Stimulated activated CD4-positive, alpha-beta T cell treated with anti-CD3 and anti-CD28 coated beads, Interleukin-1b, Interleukin-23, amount 100 ng/mL, for 1 hour (primary cell): ENCODE data around the gene NME1.
A peak's percentile ranks its signal among the peaks of the same experiment; 100 is the strongest.
"Not testable (repeated sequence)": the region's sequence is repeated elsewhere in the genome, so short reads cannot be mapped to it uniquely, and the experiment has no call there.

Experiments
- DNase-seq, 2 donors: peaks; one replicate each; pipeline ENCODE4 v3.0.0-alpha.2; 2020; ENCODE audit warnings: low read depth in 2 of 2

Gene NME1

DNA sequence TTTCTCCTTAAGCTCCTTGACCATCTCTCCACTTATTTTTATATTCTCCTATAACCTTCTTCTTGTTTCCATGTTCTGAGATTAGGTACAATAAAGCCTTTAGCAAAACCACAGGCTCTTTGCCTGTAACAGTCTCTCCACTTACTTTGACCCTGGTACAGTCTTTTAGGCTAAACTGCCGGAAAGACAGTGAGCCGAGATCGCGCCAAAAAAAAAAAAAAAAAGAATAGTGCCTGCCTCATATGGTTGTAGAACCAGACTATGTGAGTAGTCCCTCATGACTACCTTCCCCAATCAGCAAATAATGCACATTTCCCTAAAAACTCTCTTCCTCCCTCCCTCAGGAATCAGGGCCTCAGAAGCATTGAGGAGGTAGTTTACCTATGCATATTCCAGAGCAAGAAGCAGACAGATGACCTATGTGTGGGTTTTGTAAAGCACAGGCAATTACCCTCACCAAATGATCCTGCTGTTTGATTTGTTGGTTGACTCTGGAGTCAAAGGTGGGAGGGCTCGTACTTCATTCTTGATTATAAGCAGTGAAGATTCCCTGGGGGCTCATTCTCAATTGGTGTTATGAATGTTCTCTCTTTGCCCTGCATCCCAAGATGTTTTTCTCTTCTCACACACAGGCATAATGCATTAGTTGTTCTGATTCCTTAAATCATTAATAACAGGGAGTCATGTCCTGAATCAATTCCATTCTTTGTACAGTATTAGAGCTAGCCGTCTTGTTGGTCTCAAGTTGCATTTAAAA, 8.9 kb upstream of the NME1 start:
- DNase-seq = no peak

- DNase-seq = no peak
Observed at GRCh38 chr17:51147650-51148049, 5.7 kb upstream of the NME1 start.

GRCh38 chr17:51149163-51149562, 4.2 kb upstream of the NME1 start:
- DNase-seq = no peak

DNA sequence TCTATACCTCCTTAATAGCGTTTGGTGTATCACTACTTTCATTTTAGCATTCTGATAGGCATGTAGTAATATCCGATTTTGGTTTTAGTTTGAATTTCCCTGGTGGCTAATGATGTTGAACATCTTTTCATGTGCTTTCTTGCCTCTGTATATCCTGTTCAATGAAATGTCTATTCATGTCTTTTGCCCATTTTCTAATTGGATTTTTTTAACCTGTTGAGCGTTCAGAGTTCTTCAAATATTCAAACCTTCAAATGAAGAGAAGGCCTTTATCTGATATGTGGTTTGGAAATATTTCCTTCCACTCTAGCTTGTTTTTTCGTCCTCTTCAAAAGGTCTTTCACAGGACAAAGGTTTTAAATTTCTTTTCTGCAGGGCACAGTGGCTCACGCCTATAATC, 2.4 kb upstream of the NME1 start:
- DNase-seq = no peak

GRCh38 chr17:51152766-51153209, 571 bp upstream of the NME1 start:
- DNase-seq = no peak

GRCh38 chr17:51154176-51154575, 817 bp downstream of the NME1 start:
- DNase-seq = no peak

GRCh38 chr17:51155416-51155815, 2.1 kb downstream of the NME1 start:
- DNase-seq = no peak

- no peak for DNase-seq
Observed at GRCh38 chr17:51159604-51160003, 6.2 kb downstream of the NME1 start.

DNA sequence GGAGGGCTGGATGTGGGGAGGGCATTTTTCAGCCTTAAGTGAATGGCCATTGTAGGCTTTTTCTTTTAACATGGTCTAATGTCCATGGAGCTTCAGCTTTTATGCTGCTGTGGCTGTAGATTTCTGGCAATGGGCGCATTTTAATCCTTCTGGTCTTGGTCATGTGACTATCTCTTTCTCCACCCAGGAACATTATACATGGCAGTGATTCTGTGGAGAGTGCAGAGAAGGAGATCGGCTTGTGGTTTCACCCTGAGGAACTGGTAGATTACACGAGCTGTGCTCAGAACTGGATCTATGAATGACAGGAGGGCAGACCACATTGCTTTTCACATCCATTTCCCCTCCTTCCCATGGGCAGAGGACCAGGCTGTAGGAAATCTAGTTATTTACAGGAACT, 8.2 kb downstream of the NME1 start:
- DNase-seq = no peak

DNA sequence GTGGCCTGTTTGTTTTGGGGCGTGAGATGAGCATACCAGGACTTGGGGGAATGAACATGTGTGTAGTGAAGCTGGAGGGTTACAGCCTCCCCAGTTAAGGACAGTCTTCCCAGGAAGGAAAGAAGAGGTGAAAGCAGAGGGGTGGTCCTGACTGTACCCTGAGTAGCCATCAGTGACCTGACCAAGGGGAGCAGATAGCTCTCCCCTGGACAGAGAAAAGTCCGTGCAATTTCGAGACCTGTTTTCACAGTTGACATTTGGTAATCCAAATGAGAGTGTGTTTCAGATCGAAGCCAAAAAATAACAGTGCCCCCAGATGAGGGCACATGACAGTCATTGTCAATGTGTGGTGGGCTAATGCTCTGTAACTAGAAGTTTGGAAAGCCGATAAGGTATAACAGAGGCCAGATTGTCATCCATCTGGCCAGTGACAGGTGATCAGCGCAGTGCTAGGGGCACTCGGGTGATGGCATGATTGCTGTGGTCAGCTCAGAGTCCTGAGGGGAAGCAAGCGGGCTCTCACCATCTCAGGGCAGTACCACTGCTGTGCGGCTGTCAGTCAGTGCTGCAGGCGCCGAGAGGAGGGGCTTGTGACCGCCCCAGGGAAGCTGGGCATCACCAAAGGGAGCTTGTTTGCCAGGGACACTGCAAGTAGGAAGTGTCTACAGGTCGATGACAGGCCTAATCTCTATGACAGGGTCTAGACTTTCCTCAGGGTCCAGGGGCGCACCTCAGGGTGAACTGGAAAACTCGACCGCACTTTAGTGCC, 11.7 kb downstream of the NME1 start:
- DNase-seq = no peak

DNA sequence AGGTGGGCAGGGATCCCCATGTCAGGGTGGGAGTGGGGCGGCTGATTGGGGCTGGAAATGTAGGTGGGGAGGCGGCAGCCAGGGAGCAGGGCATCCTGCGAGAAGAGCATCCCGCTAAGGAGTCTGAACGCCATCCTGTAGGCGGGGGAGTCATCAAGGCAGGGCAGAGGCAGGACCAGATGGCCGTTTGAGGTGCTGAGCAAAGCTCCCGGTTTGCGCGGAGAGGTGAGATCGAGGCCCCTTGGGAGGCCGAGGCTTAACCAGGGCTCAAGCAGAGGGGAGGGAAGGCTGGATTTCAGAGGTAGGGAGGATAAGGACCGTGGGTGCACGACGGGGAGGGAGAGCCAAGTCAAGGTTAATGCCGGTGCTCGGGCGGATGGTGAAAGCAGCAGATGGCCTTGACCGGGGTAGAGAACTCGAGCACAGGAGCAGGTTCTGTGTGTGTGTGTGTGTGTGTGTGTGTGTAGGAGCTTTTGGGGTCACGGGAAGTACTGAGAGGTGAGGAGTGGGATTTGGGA, 12.4 kb downstream of the NME1 start:
- peak in 1 of 2 donors; percentile 26 for DNase-seq

DNA sequence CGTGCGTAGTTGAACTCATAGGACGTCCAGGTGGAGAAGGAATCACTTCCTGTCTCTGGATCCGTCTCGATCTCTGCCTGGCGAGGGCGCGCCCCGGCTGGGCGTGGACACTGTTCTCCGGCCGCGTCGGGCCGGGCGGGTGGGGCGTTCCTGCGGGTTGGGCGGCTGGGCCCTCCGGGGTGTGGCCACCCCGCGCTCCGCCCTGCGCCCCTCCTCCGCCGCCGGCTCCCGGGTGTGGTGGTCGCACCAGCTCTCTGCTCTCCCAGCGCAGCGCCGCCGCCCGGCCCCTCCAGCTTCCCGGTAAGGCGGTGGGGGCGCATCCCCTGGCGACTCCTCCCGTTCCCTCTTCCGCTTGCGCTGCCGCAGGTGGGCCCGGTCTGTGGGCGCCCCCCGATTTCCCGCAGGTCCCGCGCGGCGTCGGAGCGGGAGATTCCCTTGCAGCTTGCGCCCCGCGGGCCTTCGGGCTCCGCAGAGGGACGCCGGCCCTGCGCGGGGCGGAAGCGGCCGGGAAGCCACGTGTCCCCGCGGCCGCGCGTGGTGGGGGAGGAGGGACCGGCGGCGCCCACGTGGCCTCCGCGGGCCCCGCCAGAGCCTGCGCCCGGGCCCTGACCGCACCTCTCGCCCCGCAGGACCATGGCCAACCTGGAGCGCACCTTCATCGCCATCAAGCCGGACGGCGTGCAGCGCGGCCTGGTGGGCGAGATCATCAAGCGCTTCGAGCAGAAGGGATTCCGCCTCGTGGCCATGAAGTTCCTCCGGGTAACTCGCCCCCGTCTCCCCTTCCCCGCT, 13.0 kb downstream of the NME1 start, which contains the start of gene NME2:
Gene NME2 (plus strand): TSS at position 214 of the 789 bp plus-strand sequence. CDS start 420 bp downstream, at position 634.
- peak; percentile 4 to 50 for DNase-seq

DNA sequence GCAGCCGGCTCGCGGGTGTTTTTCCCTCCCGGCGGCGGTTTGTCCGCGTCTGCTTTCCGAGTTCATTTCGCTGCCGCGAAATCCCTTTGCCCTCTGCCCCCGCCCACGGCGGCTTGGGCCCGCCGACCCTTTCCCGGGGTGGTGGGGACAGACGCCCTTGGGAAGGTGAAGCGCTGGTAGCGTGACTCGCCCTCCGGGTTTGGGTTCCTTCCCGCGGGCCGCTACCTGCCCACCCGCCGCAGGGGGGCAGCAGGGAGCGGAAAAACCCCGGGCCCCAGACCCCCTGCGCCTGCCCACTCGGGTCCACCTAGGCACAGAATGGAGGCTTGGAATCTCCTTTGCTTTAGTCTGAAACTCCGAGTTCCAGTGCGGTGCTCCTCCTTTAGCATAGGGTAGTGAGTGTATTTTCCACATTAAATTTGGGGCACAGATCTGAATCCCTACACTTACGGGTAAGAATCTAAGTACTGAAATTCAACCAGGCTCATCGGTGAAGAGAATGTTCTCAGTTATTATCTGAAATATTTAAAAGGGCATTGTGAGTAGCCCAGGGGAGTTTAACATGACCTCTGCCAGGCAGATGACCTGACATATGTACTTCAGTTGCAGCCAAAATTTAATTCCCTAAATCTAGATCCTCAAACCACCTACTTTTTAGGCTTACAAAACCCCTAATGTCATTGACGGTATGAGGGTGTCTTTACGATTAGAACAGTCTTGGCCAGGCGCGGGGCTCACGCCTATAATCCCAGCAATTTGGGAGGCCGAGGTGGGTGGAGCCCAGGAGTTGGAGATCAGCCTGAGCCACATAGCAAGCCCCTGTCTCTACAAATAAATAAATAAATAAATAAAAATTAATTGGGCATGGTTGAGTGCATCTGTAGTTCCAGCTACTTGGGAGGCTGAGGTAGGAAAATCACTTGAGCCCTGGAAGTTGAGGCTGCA, 13.9 kb downstream of the NME1 start:
- peak; percentile 25 to 68 for DNase-seq

GRCh38 chr17:51169340-51169739, 16.0 kb downstream of the NME1 start:
- no peak for DNase-seq

- no peak for DNase-seq
Observed at GRCh38 chr17:51170736-51171135, 17.4 kb downstream of the NME1 start.

GRCh38 chr17:51172030-51172429, 18.7 kb downstream of the NME1 start:
- not testable (repeated sequence) for DNase-seq

GRCh38 chr17:51180486-51180885, 27.1 kb downstream of the NME1 start:
- no peak for DNase-seq

- DNase-seq = no peak
Observed at GRCh38 chr17:51184124-51184523, 30.8 kb downstream of the NME1 start.

- DNase-seq = no peak
Observed at GRCh38 chr17:51185763-51186332, 32.5 kb downstream of the NME1 start.

DNA sequence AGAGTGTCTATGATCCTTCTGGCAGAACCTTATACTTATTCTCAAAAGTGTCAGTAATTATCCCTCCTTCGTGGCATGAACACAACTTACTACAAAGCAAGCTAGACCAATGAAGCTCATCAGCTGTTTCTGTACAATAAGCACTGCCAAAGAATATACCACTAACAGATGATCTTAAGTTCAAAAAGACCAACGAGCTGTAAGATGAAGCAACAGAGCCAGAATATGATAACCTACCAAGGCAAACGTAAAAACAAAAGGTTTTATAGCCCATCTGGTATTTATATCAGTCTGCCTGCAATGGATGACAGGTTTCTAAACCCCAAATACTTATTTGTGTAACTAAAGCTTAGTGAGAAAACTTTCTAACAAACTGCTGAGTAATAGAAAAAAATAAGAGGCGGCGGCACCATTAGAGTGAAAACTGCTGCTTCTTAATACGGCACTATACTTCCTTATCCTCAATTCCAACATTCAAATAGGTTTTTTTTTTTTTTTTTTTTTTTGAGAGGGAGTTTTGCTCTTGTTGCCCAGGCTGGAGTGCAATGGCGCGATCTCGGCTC, 35.0 kb downstream of the NME1 start:
- no peak for DNase-seq
